ENCODE results near the gene HOXA13.

Gene HOXA13

GRCh38 chr7:27205325-27206280 lies 5.7 kb upstream of the HOXA13 start:
- DNase-seq (ENCODE audit: low read depth), result no peak
- H3K4me3 ChIP-seq (ENCODE audit: low read depth, low read length), result no peak overlapping the region
- TF ChIP-seq CTCF (IDR thresholded peaks at IDR 0.05; ENCODE audit: control insufficient read depth, extremely low read depth, insufficient read depth), result no peak

- no peak for DNase-seq (ENCODE audit: low read depth)
- TF ChIP-seq CTCF (IDR thresholded peaks at IDR 0.05; ENCODE audit: control insufficient read depth, extremely low read depth, insufficient read depth), result no peak
- H3K4me3 ChIP-seq (ENCODE audit: low read depth, low read length), result no peak overlapping the region
Measured at GRCh38 chr7:27204851-27205322, 5.0 kb upstream of the HOXA13 start.

- no peak overlapping the region for H3K4me3 ChIP-seq (ENCODE audit: low read depth, low read length)
- TF ChIP-seq CTCF (IDR thresholded peaks at IDR 0.05; ENCODE audit: control insufficient read depth, extremely low read depth, insufficient read depth), result no peak
- no peak for DNase-seq (ENCODE audit: low read depth)
Measured at GRCh38 chr7:27203964-27204594, 4.2 kb upstream of the HOXA13 start.

- DNase-seq (ENCODE audit: low read depth), result no peak
- TF ChIP-seq CTCF (IDR thresholded peaks at IDR 0.05; ENCODE audit: control insufficient read depth, extremely low read depth, insufficient read depth), result no peak
- H3K4me3 ChIP-seq (ENCODE audit: low read depth, low read length), result no peak overlapping the region
Measured at GRCh38 chr7:27203365-27203953, 3.6 kb upstream of the HOXA13 start.

- no peak overlapping the region for H3K4me3 ChIP-seq (ENCODE audit: low read depth, low read length)
- TF ChIP-seq CTCF (IDR thresholded peaks at IDR 0.05; ENCODE audit: control insufficient read depth, extremely low read depth, insufficient read depth), result no peak
- DNase-seq (ENCODE audit: low read depth), result no peak
Measured at GRCh38 chr7:27202862-27203134, 2.9 kb upstream of the HOXA13 start.

GRCh38 chr7:27202018-27202861 lies 2.3 kb upstream of the HOXA13 start:
- no peak for DNase-seq (ENCODE audit: low read depth)
- TF ChIP-seq CTCF (IDR thresholded peaks at IDR 0.05; ENCODE audit: control insufficient read depth, extremely low read depth, insufficient read depth), result no peak
- no peak overlapping the region for H3K4me3 ChIP-seq (ENCODE audit: low read depth, low read length)

Data from LNCaP clone FGC (cell line).